Neuronal stem cell (in vitro differentiated cells): ENCODE measurements around the gene TAOK1.

Experiments
- DNase-seq: peaks from one replicate; pipeline ENCODE4 v3.0.0-alpha.2; 2013; ENCODE audit warnings: low spot score
- H2AFZ ChIP-seq: one replicate; pipeline ENCODE4 v1.6.1; 2013; ENCODE audit warnings: mild to moderate bottlenecking, low read length, inconsistent platforms
- H2AK5ac ChIP-seq: 2 replicates; pipeline ENCODE4 v1.6.1; 2013; ENCODE audit warnings: low read depth, mild to moderate bottlenecking, inconsistent platforms, low read length, moderate library complexity, mixed read lengths
- H2BK120ac ChIP-seq: 2 replicates; pipeline ENCODE4 v1.6.1; 2013; ENCODE audit warnings: low read depth, mild to moderate bottlenecking, inconsistent platforms, low read length, moderate library complexity, mixed read lengths
- H2BK12ac ChIP-seq: one replicate; pipeline ENCODE4 v1.6.1; 2013; ENCODE audit warnings: low read length, inconsistent platforms
- H2BK15ac ChIP-seq: 2 replicates; pipeline ENCODE4 v1.6.1; 2013; ENCODE audit warnings: mild to moderate bottlenecking, low read length, inconsistent platforms, mixed read lengths
- H2BK5ac ChIP-seq: one replicate; pipeline ENCODE4 v1.6.1; 2013; ENCODE audit warnings: inconsistent platforms, mild to moderate bottlenecking, low read length, moderate library complexity
- H3K14ac ChIP-seq: one replicate; pipeline ENCODE4 v1.6.1; 2013; ENCODE audit warnings: low read length, inconsistent platforms
- H3K18ac ChIP-seq: 2 replicates; pipeline ENCODE4 v1.6.1; 2013; ENCODE audit warnings: low read length, inconsistent platforms
- H3K23ac ChIP-seq: 2 replicates; pipeline ENCODE4 v1.6.1; 2013; ENCODE audit warnings: low read depth, mild to moderate bottlenecking, mixed read lengths, low read length, inconsistent platforms; ENCODE audit not compliant: poor library complexity
- H3K27ac ChIP-seq: replicated peaks from 3 replicates; pipeline ENCODE4 v1.5.1; 2013; ENCODE audit warnings: low read length, inconsistent platforms
- H3K27me3 ChIP-seq, 3 experiments: 2 replicates each; pipeline ENCODE4 v1.6.1; 2013; ENCODE audit warnings: low read length in 3 of 3, mild to moderate bottlenecking in 2 of 3, inconsistent platforms in 1 of 3, low read depth in 1 of 3, mixed read lengths in 1 of 3, moderate library complexity in 1 of 3; ENCODE audit not compliant: control insufficient read depth in 3 of 3, insufficient read depth in 3 of 3
- H3K36me3 ChIP-seq, 2 donors: replicated peaks in 1 of 2; 2 replicates each; pipeline ENCODE4 v1.6.1; 2013; ENCODE audit warnings: low read length in 2 of 2; ENCODE audit not compliant: control insufficient read depth in 2 of 2, insufficient read depth in 2 of 2
- H3K4ac ChIP-seq: 2 replicates; pipeline ENCODE4 v1.6.1; 2013; ENCODE audit warnings: inconsistent platforms, mild to moderate bottlenecking, low read length, moderate library complexity
- H3K4me1 ChIP-seq, 2 donors: 1 replicate in 1 of 2; 2 replicates in 1 of 2; pipeline ENCODE4 v1.6.1; 2013; ENCODE audit warnings: low read length in 2 of 2, low read depth in 1 of 2; ENCODE audit not compliant: control insufficient read depth in 2 of 2, insufficient read depth in 1 of 2
- H3K4me2 ChIP-seq: one replicate; pipeline ENCODE4 v1.6.1; 2013; ENCODE audit warnings: mild to moderate bottlenecking, low read length, inconsistent platforms; ENCODE audit not compliant: insufficient read depth, poor library complexity, severe bottlenecking
- H3K4me3 ChIP-seq, 2 donors: 2 replicates each; pipeline ENCODE4 v1.5.1; 2013; ENCODE audit warnings: low read length in 2 of 2, mild to moderate bottlenecking in 2 of 2, inconsistent platforms in 1 of 2, moderate library complexity in 1 of 2
- H3K79me1 ChIP-seq: one replicate; pipeline ENCODE4 v1.6.1; 2013; ENCODE audit warnings: low read depth, mild to moderate bottlenecking, inconsistent platforms, low read length, moderate library complexity
- H3K9ac ChIP-seq: one replicate; pipeline ENCODE4 v1.6.1; 2013; ENCODE audit warnings: mild to moderate bottlenecking, low read depth, low read length, inconsistent platforms; ENCODE audit not compliant: poor library complexity
- H3K9me3 ChIP-seq, 2 donors: replicated peaks in 1 of 2; 2 replicates each; pipeline versions ENCODE3 to v1.6.1; 2013; ENCODE audit warnings: low read length in 2 of 2, mild to moderate bottlenecking in 2 of 2, inconsistent platforms in 1 of 2, low read depth in 1 of 2, mixed read lengths in 1 of 2, moderate library complexity in 1 of 2; ENCODE audit not compliant: control insufficient read depth in 2 of 2, insufficient read depth in 1 of 2
- H4K8ac ChIP-seq: one replicate; pipeline ENCODE4 v1.6.1; 2013; ENCODE audit warnings: low read depth, mild to moderate bottlenecking, inconsistent platforms, low read length, moderate library complexity
- H4K91ac ChIP-seq: one replicate; pipeline ENCODE4 v1.6.1; 2013; ENCODE audit warnings: low read length, low read depth, mild to moderate bottlenecking, inconsistent platforms; ENCODE audit not compliant: poor library complexity
- WGBS, 2 donors: extraction: QIAGEN DNeasy Blood & Tissue Kit; methylation state at CpG; one replicate each; pipeline ENCODE4 v1.1.7; 2013; ENCODE audit warnings: missing lambda C conversion rate in 2 of 2, mixed read lengths in 1 of 2; ENCODE audit not compliant: insufficient read length in 2 of 2, insufficient replicate concordance in 1 of 2; ENCODE audit errors: extremely low coverage in 2 of 2; 5-methylcytosine and 5-hydroxymethylcytosine counted together

Gene TAOK1

GRCh38 chr17:29595107-29595942 lies 205.2 kb downstream of the TAOK1 start:
- no peak overlapping the region for H3K14ac ChIP-seq
- H4K8ac ChIP-seq = no peak overlapping the region
- no peak overlapping the region for H3K9ac ChIP-seq
- H3K4me1 ChIP-seq = peaks cover 49 to 50% of the 10 kb centered on the region in 2 donors
- no peak overlapping the region for H4K91ac ChIP-seq
- H3K27ac ChIP-seq = no peak overlapping the region
- peak overlapping the region; percentile 31 for H2AK5ac ChIP-seq
- no peak for DNase-seq
- no peaks in the 10 kb centered on the region for H3K27me3 ChIP-seq
- H3K4me3 ChIP-seq = no peak overlapping the region
- H3K4me2 ChIP-seq = no peak overlapping the region
- peaks cover 10% of the 10 kb centered on the region for H3K79me1 ChIP-seq
- H3K4ac ChIP-seq = no peak overlapping the region
- WGBS, 2 donors = no CpG with 5 or more reads among the region's 7 CpGs
- H2BK12ac ChIP-seq = no peak overlapping the region
- no peak overlapping the region for H2BK120ac ChIP-seq
- H3K36me3 ChIP-seq = no peaks in the 10 kb centered on the region
- H3K23ac ChIP-seq = peak overlapping the region; percentile 5
- H2BK15ac ChIP-seq = no peak overlapping the region
- H3K9me3 ChIP-seq = no peaks in the 10 kb centered on the region
- no peak overlapping the region for H2AFZ ChIP-seq
- H2BK5ac ChIP-seq = no peak overlapping the region
- no peak overlapping the region for H3K18ac ChIP-seq

GRCh38 chr17:29595943-29596774 lies 206.0 kb downstream of the TAOK1 start:
- Histone ChIP-seq H4K91ac (peak overlapping the region; percentile 33), H3K9me3 (no peaks in the 10 kb centered on the region), H3K4me1 (peaks cover 41 to 47% of the 10 kb centered on the region in 2 donors), H4K8ac (no peak overlapping the region), H3K14ac (no peak overlapping the region), H3K9ac (no peak overlapping the region), H2AFZ (no peak overlapping the region), H2BK15ac (peak overlapping the region; percentile 91), H2AK5ac (peak overlapping the region; percentile 58), H2BK120ac (no peak overlapping the region), H3K27ac (no peak overlapping the region), H3K36me3 (no peaks in the 10 kb centered on the region), H2BK12ac (no peak overlapping the region), H2BK5ac (no peak overlapping the region), H3K79me1 (peaks cover 11% of the 10 kb centered on the region), H3K27me3 (no peaks in the 10 kb centered on the region), H3K4ac (no peak overlapping the region), H3K4me2 (no peak overlapping the region), H3K23ac (peak overlapping the region; percentile 46), H3K4me3 (no peak overlapping the region), H3K18ac (peak overlapping the region; percentile 73)
- WGBS, 2 donors = no CpG with 5 or more reads among the region's 12 CpGs
- no peak for DNase-seq

GRCh38 chr17:29596811-29597210 lies 206.6 kb downstream of the TAOK1 start:
- no peaks in the 10 kb centered on the region for H3K27me3 ChIP-seq
- H3K4ac ChIP-seq = peak overlapping the region; percentile 59
- H3K36me3 ChIP-seq = no peaks in the 10 kb centered on the region
- no peak overlapping the region for H3K27ac ChIP-seq
- peaks cover 36 to 44% of the 10 kb centered on the region in 2 donors for H3K4me1 ChIP-seq
- peak overlapping the region; percentile 91 for H2BK15ac ChIP-seq
- H4K91ac ChIP-seq = peak overlapping the region; percentile 77
- H2BK12ac ChIP-seq = peak overlapping the region; percentile 98
- H3K9ac ChIP-seq = peak overlapping the region; percentile 64
- H3K14ac ChIP-seq = peak overlapping the region; percentile 58
- H4K8ac ChIP-seq = no peak overlapping the region
- H2AFZ ChIP-seq = no peak overlapping the region
- no peak for DNase-seq
- WGBS, 2 donors = no CpG with 5 or more reads among the region's 9 CpGs
- no peak overlapping the region for H3K4me3 ChIP-seq
- H3K9me3 ChIP-seq = no peaks in the 10 kb centered on the region
- peak overlapping the region; percentile 58 for H2AK5ac ChIP-seq
- H3K18ac ChIP-seq = peak overlapping the region; percentile 96
- H2BK5ac ChIP-seq = peak overlapping the region; percentile 83
- no peak overlapping the region for H3K4me2 ChIP-seq
- H3K79me1 ChIP-seq = peaks cover 11% of the 10 kb centered on the region
- peak overlapping the region; percentile 46 for H3K23ac ChIP-seq
- H2BK120ac ChIP-seq = peak overlapping the region; percentile 42
